Activated CD8-positive, alpha-beta memory T cell treated with anti-CD3 and anti-CD28 coated beads for 36 hours (primary cell): Measurements from ENCODE around the gene TNXB. TPM values are rescaled to one million over a fixed set of nuclear protein-coding genes. Genes with fewer than 3 reads are reported as not detected.
"Not testable (repeated sequence)": the region's sequence is repeated elsewhere in the genome, so short reads cannot be mapped to it uniquely, and the experiment has no call there.

Experiments used
- CTCF ChIA-PET: fragments of 350-600 bp; sonication (Branson Sonifier 250); formaldehyde crosslinking; loops from one replicate; lab custom pipeline; 2021; ENCODE audit warnings: antibody characterized with exemption; lab: Charles Lee
- POLR2A ChIA-PET: fragments of 350-600 bp; sonication (Branson Sonifier 250); formaldehyde crosslinking; loops from one replicate; lab custom pipeline; 2021; ENCODE audit warnings: antibody characterized with exemption; lab: Charles Lee
- total RNA-seq, 2 experiments: library from RNA; stranded (reverse); gene quantifications; one replicate each; pipeline ENCODE4 v1.2.3, GENCODE V29; 2021

TNXB gene
- total RNA-seq, 2 experiments from 2014 or later: 1.1 to 1.3 TPM

DNA sequence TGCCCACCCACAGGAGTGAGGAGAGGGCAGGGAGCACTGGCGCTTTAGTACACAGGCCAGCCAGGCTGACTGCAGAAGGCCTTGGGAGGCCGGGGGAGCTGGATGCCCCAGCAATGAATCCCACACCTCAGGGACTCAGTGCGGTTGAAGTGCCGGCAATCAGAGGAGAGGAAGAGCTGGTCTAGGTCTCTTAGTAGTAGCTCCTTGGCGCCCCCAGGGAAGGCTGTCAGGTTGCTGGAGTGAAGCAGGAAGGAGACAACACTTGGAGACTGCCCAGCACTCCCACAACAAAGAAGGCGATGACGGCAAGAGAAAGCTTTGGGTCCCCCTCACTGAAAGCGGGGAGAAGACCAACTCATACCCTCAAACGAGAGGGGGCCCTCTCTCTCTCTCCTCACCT lies 8.3 kb upstream of the TNXB start:
- ChIA-PET CTCF (interaction anchor here (0.8 to 4.8 kb wide), 2 partner anchors 12 to 70 kb away, joined by 3 to 31 read pairs; partner anchors contain the start of genes ATF6B and FKBPL), POLR2A (no interaction called here)

DNA sequence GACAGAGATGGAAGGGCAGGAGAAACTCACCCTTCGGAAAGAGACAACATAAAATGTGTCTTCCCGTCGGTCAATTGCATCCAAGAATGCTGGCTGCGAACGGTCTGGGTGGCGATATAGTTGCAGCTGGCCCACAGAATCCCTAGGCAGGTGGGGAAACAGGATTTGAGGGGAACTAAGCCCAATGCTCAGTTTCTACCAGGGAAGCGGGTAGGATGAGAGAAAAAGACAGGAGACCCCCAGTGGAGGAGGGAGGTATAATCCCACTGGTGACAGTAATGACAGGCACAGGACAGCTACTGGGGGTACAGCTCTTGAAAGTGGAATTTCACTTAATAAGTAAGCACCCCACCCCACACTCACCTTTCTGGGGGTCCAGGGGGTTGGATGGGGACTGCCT lies 7.5 kb upstream of the TNXB start:
- POLR2A ChIA-PET: no interaction called here
- CTCF ChIA-PET: interaction anchor here (4.8 kb wide), 1 partner anchor 13 kb away, joined by 31 read pairs; the partner anchor contains the start of genes ATF6B and FKBPL

DNA sequence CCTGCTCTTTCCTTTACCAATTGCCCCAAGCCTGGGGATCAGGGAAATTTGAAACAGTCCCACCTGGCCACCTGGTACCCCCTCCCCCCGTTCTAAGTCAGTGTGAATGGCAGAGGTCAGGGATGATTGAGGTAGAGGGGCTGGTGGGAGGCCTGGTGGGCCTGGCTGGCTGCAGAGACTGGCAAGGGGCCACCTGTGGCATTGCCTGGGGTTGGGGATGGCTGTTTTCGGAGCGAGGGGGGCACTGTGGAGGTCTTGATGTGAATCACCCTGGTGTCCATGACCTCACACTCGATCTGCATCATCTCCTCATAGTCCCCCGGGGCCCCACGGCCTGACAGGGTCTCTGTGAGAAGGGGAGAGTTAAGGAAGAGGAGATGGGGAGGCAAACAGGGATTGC lies 6.5 kb upstream of the TNXB start:
- CTCF ChIA-PET: interaction anchor here (4.8 kb wide), 1 partner anchor 14 kb away, joined by 31 read pairs; the partner anchor contains the start of genes ATF6B and FKBPL
- POLR2A ChIA-PET: no interaction called here

DNA sequence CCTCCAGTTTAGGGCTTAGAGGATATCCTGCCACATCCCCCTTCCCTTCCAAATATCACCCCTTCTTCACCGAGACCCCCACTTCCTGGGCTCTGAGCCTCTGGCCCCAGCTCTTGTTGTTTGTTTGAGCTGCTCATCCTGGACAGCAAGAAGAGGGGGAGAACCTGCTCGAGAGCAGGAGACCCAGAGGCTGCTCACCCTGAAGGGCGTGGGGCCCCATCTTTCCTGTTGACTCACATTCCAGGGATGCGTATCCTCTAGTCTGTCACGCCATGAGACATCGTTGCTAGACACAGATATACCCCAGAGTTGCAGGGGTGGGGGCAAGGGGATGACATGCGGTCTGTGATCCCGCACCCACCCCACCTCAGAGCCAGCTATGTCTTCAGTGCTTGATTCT lies 5.7 kb upstream of the TNXB start:
- ChIA-PET CTCF (interaction anchor here (0.5 kb wide), 1 partner anchor 82 kb away, joined by 3 read pairs; no protein-coding TSS in a partner anchor), POLR2A (no interaction called here)

DNA sequence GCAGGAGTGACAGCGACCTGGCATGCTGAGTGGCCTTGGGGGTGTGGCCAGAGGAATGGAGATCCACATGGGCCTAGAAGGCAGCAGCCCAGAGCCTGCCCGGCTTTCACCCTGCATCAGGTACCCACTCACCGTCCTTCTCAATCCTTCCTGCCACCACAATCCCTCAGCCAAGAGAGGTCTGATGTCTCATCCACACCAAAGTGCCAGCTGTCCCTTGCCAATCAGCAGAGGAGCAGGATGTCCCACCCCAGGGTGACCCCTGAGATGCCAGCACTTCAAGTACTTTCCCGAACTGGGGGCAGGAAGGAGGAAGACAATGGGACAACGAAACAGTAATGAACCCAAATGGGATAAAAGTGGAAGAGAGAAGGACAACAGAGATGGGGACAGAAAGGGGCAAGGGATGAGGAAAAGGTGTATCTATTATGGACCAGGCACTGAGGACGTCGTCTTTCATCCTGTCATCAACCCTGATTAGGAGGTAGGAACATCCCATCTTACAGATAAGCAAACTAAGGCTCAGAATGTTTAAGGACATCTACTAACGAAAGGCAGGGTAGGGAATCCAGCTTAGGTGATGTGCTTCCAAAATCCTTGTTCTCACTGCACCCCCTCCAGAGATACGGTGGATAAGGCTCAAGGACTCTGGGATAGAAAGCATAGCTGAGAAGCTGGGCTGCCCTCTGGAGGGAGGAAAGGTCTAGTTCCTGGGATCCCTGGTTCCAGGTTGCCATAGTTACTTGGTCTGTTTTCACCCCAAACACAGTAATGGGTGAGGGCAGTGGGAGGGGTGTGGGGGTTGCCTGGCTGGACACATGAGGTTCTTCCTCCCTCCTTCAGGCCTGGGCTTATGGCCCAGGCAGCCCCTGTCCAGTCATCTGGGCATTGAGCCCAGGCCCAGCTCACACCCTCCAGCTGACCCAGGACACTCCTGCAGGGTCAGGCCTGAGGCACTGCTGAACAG lies 4.5 kb upstream of the TNXB start:
- ChIA-PET CTCF (no interaction called here), POLR2A (no interaction called here)

DNA sequence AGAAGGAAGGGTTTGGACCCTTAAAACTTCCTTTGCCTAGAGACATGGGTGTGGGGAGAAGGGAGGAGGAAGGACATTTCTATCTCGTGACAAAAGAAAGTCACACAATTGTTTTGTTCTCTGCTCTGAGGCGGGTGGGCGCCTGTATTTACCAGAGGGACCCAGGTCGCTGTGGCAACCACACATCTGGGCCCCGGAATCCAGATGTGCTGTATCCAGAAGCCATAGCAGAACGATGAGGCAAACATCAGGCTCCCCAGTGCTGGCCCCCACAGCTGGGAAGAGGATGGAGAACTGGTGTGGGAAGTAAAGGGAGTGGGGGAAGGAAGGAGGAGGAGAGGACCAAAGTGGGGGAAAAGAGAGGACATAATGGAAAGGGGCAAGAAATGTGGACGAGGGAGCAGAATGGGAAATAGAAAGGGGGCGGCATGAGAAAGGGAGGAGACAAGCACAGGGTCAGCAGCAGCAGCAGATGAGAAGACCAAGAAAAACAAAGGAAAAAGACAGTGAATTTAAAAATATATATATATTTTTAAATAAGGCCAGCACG lies 3.4 kb upstream of the TNXB start:
- ChIA-PET POLR2A (no interaction called here), CTCF (no interaction called here)

DNA sequence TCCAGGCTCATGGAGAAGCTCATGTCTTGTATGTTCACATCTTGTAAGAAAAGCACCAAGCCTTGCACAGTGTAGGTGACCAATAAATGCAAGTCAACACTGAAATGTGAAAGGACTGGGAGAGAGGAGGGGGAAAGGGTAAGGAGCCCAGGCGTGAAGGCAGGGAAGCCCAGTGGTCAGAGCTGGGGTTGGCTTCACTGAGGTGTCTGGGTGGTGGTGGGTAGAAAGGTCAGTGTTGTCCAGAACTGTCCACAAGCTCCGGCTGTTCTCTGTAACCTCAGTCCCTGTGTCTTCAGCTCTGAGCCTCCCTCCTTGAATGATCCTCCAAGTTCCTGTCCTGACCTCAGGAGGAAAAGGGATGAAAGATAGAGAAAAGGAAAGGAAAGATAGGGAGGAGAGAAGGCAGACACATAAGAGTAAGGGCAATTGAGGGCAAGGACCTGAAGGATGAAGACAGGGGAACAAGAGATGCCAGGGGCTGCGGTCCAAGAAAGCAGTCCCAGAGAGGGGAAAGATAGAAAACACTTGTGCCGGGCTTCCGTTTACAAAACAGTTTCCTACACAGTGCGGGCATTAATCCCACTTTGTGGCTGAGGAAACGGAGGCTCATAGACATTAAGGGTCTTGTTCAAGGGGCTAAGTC lies 2.4 kb upstream of the TNXB start:
- ChIA-PET POLR2A (no interaction called here), CTCF (no interaction called here)

DNA sequence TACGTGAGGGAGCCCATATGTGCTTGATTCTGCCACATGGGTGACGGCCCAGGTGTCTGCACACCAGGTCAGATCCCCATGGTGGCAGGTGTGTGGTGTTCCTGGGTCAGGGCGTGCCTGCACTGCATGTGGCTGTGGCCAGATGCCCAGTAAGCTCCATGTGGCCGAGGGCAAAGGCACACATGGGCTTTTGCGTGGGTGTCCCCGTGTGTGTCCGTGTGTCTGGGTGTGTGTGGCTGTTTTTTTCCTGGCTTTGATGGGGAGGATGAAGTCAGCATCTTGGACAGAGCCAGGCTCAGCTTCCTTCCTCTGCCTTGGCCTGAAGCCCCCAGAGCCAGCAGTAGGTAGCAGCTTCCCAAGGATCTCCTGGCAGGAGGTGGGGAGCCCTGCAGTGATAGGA lies 1.5 kb upstream of the TNXB start:
- ChIA-PET POLR2A (no interaction called here), CTCF (no interaction called here)

DNA sequence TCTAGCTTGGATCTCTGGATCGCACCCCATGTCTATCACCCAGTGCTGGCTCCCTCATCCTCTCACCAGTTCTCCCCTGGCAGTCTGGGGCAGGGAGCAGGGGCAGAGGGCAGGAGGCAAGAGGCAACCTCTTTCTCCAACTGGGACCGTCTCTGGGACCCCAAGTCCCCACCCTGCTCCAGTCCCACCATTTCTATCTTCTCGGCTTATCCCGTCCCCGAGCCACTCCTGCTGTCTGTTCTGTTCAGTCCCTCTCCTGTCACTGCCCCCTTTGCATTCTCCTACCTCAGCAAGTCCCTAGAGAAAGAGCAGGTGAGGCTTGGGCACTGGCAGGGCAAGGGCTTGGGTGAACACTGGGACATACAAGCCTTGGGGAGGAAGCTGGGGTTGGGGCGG lies 625 bp upstream of the TNXB start:
- ChIA-PET POLR2A (interaction anchor here (0.6 kb wide), 1 partner anchor 234 kb away, joined by 7 read pairs; no protein-coding TSS in a partner anchor), CTCF (no interaction called here)

DNA sequence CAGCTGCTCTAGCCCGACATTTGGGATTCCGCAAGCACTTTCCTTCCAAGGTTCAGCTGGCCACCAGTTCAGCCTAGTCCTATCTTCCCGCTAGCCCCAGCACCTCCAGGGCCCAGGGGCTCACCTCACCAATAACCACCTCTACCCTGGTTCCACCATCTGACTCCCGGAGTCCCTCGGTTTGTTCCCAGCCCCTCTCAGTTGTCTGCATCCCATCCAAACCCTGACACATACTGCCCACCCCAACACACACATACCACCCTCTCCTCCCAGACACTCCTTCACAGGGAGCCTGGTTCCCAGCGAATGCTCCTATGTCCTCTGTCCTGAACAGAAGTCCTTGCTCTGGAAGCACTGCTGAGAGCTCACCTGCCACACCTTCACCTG lies 418 bp downstream of the TNXB start:
- POLR2A ChIA-PET: no interaction called here
- CTCF ChIA-PET: no interaction called here

DNA sequence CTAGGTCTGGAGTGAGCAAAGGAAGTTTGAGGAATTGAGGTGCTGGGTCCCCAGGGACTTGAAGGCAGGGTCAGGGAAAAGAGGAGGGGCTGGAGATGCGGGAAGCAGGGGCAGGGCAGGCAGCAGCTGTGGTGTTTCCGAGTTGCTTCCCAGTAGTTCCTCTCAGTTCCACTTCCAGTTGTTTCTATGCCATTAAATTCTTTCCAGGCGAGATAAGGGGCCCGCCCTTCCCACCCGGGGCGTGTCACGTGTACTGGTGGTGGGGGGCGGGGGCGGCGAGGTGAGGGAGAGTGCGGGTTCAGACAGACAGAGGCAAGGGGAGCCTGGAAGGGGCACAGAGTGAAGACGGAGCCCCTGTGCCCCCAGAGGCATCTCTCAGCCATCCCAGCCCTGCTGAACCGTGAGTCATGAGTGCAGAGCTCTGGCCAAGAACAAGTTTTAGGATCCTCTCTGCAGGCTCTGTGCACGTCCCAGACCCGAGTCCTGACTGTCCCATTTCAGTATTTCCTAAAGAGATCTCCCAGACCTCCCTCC lies 977 bp downstream of the TNXB start:
- ChIA-PET POLR2A (no interaction called here), CTCF (no interaction called here)

DNA sequence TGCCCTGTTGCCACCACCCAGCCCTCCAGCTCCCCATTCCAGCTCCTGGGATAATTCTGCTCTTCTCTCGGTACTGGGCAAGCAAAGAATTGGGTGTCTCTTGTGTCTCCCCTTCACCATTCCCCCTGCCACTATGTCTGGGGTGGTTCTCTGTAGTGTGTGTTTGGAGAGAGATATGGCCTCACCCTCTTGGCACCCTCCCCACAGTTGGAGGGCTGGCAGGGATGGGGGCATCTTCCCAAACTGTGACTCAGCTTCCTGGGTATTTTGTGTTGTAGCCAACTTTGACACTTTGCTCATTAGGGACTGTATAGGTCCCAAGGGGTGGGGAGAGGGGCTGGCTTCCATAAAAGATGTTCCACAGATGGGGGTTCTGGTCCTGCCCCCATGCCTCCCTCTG lies 1.7 kb downstream of the TNXB start:
- POLR2A ChIA-PET: no interaction called here
- CTCF ChIA-PET: no interaction called here

DNA sequence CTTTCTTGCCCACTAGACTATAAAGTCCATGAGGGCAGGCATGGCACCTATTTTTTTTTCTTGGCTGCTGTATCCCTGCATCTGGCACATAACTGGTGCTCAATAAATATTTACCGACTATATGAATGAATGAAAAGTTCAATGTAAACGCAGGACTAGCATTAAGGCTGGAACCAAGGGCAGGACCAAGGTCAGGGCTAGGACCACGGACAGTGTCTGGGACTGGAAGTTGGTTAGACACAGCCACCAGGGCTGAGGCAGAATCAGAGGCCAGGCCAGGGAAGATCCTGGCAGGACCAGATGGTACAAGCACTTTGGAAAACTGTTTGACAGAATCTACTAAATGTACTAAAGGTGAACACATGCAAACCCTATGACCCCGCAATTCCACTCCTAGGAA lies 3.7 kb downstream of the TNXB start:
- ChIA-PET CTCF (no interaction called here), POLR2A (no interaction called here)

DNA sequence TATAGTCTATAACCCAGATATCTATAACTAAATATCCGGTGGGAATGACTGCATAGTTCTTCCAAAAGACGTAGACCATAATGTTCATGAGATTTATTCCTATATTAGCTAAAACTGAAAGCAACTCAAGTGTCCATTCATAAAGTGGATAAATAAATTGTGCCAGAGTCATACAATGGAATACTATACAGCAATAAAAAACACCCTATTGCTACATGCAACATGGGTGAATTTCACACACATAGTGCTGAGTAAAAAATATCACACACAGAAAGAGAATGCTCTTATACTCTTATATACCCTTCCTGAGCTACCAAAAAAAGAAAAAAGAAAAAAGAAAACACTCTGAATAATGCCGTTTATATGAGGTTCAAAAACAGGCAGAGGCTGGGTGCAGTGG lies 6.9 kb downstream of the TNXB start:
- ChIA-PET CTCF (interaction anchor here (1.2 kb wide), 1 partner anchor 19 kb away, joined by 4 read pairs; no protein-coding TSS in a partner anchor), POLR2A (no interaction called here)

DNA sequence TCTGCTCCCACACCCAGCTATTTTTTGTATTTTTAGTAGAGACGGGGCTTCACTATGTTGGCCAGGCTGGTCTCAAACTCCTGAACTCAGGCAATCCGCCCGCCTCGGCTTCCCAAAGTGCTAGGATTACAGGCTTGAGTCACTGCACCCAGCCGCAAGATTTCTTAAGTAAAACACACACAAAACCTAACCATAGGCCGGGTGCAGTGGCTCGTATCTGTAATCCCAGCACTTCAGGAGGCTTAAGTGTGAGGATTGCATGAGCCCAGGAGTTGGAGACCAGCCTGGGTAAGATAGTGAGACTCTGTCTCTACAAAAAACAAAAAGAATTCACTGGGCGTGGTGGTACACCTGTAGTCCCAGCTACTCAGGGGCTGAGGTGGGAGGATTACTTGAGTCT lies 8.9 kb downstream of the TNXB start:
- POLR2A ChIA-PET, CTCF ChIA-PET: not testable (repeated sequence)

DNA sequence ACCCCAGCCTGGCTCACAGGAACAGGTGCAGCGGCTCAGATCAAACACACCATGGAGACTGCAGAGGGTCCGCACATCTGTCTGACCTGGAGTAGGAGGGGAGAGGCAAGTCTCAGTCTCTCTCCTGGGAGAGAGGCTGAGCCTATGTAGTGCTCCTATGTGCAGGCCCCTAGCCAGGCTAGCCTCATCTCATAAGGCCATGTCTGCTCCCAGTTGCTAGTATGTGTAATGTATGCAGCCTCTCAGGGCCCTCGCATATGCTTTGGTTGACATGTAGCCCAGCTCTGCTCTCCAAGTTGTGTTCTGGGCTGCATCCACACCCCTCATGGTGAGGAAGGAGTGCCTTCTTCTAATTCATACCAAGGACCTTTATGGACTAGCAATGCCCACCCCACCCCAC lies 11.8 kb downstream of the TNXB start:
- ChIA-PET POLR2A (no interaction called here), CTCF (no interaction called here)

DNA sequence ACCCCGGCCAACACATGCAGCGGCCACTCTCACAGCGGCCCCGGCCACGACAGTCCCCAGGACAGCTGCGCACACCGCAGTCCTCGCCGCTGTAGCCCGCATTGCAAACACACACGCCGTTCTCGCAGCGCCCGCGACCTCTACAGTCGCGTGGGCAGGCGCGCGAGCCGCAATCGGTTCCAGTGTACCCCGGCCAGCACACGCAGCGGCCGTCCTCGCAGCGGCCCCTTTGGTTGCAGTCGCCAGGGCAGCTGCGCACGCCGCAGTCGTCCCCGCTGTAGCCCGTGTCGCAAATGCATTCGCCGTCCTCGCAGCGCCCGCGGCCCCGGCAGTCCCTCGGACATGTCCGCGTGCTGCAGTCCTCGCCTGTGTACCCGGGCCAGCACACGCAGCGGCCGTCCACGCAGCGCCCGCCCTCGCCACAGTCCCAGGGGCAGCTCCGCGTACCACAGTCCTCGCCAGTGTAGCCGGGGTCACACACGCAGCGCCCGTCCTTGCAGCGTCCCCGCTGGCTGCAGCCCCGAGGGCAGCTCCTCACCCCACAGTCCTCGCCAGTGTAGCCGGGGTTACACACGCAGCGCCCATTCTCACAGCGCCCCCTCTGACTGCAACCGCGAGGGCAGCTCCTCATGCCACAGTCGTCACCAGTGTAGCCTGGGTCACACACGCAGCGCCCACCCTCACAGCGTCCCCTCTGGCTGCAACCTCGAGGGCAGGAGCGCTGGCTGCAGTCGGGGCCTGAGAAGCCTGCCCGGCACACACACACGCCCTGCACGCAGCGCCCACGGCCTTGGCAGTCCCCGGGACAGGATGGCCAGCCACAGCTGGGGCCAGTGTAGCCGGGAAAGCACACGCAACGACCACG lies 12.5 kb downstream of the TNXB start:
- CTCF ChIA-PET: interaction anchor here (0.5 kb wide), 1 partner anchor 24 kb away, joined by 3 read pairs; no protein-coding TSS in a partner anchor
- POLR2A ChIA-PET: no interaction called here

DNA sequence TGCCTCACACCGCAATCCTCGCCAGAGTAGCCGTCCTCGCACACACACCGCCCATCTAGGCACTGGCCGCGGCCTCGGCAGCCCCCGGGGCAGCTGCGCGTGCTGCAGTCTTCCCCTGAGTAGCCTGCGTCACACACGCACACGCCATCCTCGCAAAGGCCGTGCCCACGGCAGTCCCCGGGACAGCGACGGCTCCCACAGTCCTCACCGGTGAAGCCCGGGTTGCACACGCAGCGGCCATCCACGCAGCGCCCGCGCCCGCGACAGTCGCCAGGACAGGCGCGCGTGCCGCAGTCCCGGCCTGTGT lies 13.1 kb downstream of the TNXB start:
- POLR2A ChIA-PET: no interaction called here
- CTCF ChIA-PET: no interaction called here
